PC-3 (cell line): ENCODE measurements around the gene SLC25A26.

Experiments
- EZH2 ChIP-seq: fragments of 300-600 bp; sonication (generic); IDR thresholded peaks from one replicate; pipeline ENCODE4 v1.6.1; 2017; ENCODE audit warnings: antibody characterized with exemption, mild to moderate bottlenecking, low read length; ENCODE audit not compliant: unreplicated experiment
- TF ChIP-seq, protein P1 (sequence below): fragments of 300-600 bp; sonication (generic); conservative IDR thresholded peaks from 2 replicates; pipeline ENCODE4 v1.5.1; 2017; ENCODE audit warnings: antibody characterized with exemption, low read depth, mild to moderate bottlenecking, low read length

- TF ChIP-seq, protein P1, sequence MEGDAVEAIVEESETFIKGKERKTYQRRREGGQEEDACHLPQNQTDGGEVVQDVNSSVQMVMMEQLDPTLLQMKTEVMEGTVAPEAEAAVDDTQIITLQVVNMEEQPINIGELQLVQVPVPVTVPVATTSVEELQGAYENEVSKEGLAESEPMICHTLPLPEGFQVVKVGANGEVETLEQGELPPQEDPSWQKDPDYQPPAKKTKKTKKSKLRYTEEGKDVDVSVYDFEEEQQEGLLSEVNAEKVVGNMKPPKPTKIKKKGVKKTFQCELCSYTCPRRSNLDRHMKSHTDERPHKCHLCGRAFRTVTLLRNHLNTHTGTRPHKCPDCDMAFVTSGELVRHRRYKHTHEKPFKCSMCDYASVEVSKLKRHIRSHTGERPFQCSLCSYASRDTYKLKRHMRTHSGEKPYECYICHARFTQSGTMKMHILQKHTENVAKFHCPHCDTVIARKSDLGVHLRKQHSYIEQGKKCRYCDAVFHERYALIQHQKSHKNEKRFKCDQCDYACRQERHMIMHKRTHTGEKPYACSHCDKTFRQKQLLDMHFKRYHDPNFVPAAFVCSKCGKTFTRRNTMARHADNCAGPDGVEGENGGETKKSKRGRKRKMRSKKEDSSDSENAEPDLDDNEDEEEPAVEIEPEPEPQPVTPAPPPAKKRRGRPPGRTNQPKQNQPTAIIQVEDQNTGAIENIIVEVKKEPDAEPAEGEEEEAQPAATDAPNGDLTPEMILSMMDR: no peak
- no peak for TF ChIP-seq EZH2
These were observed 77.1 kb downstream of the SLC25A26 start for GRCh38 chr3:66297900-66298299.
